ENCODE data around the gene GCDH. TPM values are rescaled to one million over a fixed set of nuclear protein-coding genes. Genes with fewer than 3 reads are reported as not detected.

GCDH gene
- total RNA-seq, 1 donor from 2014 or later: 30.5 TPM

Small RNA genes within 50 kb of the gene (microRNA-seq; reads per million reads assigned to microRNA genes)
- gene MIR5695 (ENCODE audit: borderline number of aligned reads) (not detected), gene MIR6515 (ENCODE audit: borderline number of aligned reads) (2.9 reads per million), gene MIR6794 (ENCODE audit: borderline number of aligned reads) (not detected)

Other genes with a start within 250 kb of the GCDH start
- 32.5 TPM for gene MAN2B1, start 224.4 kb upstream of the GCDH start, total RNA-seq
- gene WDR83, start 224.4 kb upstream of the GCDH start, total RNA-seq: 8.7 TPM
- gene DHPS, start 209.3 kb upstream of the GCDH start, total RNA-seq: 60.2 TPM
- not detected for gene GNG14, start 203.2 kb upstream of the GCDH start, total RNA-seq
- 1.7 TPM for gene FBXW9, start 194.5 kb upstream of the GCDH start, total RNA-seq
- gene TNPO2, start 167.2 kb upstream of the GCDH start, total RNA-seq: 36.0 TPM
- 127 TPM for gene TRIR, start 156.5 kb upstream of the GCDH start, total RNA-seq
- gene GET3, start 153.7 kb upstream of the GCDH start, total RNA-seq: 64.7 TPM
- gene BEST2, start 139.4 kb upstream of the GCDH start, total RNA-seq: not detected
- 44.9 TPM for gene HOOK2, start 115.6 kb upstream of the GCDH start, total RNA-seq
- gene JUNB, start 99.7 kb upstream of the GCDH start, total RNA-seq: 24.2 TPM
- 750 TPM for gene PRDX2, start 89.4 kb upstream of the GCDH start, total RNA-seq
- gene THSD8, start 89.1 kb upstream of the GCDH start, total RNA-seq: 2.2 TPM
- 4.5 TPM for gene RNASEH2A, start 84.6 kb upstream of the GCDH start, total RNA-seq
- gene RTBDN, start 56.6 kb upstream of the GCDH start, total RNA-seq: not detected
- 0.12 TPM for gene MAST1, start 52.6 kb upstream of the GCDH start, total RNA-seq
- 19.2 TPM for gene DNASE2, start 9.7 kb upstream of the GCDH start, total RNA-seq
- not detected for gene KLF1, start 4.0 kb upstream of the GCDH start, total RNA-seq
- not detected for gene SYCE2, start 28.1 kb downstream of the GCDH start, total RNA-seq
- 38.5 TPM for gene FARSA, start 42.6 kb downstream of the GCDH start, total RNA-seq
- gene CALR, start 47.4 kb downstream of the GCDH start, total RNA-seq: 422 TPM
- 188 TPM for gene RAD23A, start 54.7 kb downstream of the GCDH start, total RNA-seq
- gene GADD45GIP1, start 66.1 kb downstream of the GCDH start, total RNA-seq: 28.7 TPM
- 11.2 TPM for gene DAND5, start 78.4 kb downstream of the GCDH start, total RNA-seq
- gene NFIX, start 104.3 kb downstream of the GCDH start, total RNA-seq: 171 TPM
- 8.8 TPM for gene LYL1, start 211.7 kb downstream of the GCDH start, total RNA-seq
- gene TRMT1, start 225.6 kb downstream of the GCDH start, total RNA-seq: 22.4 TPM
- 50.0 TPM for gene NACC1, start 227.1 kb downstream of the GCDH start, total RNA-seq